PC-9 (cell line): Measurements from ENCODE around the gene PLEKHA7. TPM values are rescaled to one million over a fixed set of nuclear protein-coding genes. Genes with fewer than 3 reads are reported as not detected.

Experiments used
- BruUV-seq: library from RNA; stranded (reverse); fragments of 400-500 nt; replicated peaks from 2 replicates; lab custom pipeline; 2021; lab: Mats Ljungman, UMichigan
- CTCF ChIA-PET: fragments of 300-600 bp; sonication (Branson Sonifier 250); formaldehyde crosslinking; loops from one replicate; lab custom pipeline; 2022; ENCODE audit warnings: antibody characterized with exemption; lab: Charles Lee
- POLR2A ChIA-PET: fragments of 300-600 bp; sonication (Branson Sonifier 250); formaldehyde crosslinking; loops from one replicate; lab custom pipeline; 2022; ENCODE audit warnings: antibody characterized with exemption; ENCODE audit not compliant: unreplicated experiment; lab: Charles Lee
- DNase-seq, 2 experiments: peaks; one replicate each; pipeline versions ENCODE4 v3.0.0 to v3.0.0-alpha.2; 2015 to 2022; ENCODE audit warnings: mixed read lengths in 1 of 2
- H2AFZ ChIP-seq: fragments of 200-600 bp; sonication (generic); 2 replicates; pipeline ENCODE4 v1.8.1; 2017; ENCODE audit warnings: antibody characterized with exemption
- H3F3A ChIP-seq: fragments of 200-600 bp; sonication (generic); 2 replicates; pipeline ENCODE4 v1.8.1; 2017; ENCODE audit warnings: antibody characterized with exemption, mild to moderate bottlenecking, low read depth; ENCODE audit not compliant: insufficient read depth
- H3K27ac ChIP-seq: fragments of 200-600 bp; sonication (generic); 2 replicates; pipeline ENCODE4 v1.6.1; 2016; ENCODE audit warnings: mixed run types
- H3K27me3 ChIP-seq: fragments of 200-600 bp; sonication (generic); 2 replicates; pipeline ENCODE4 v1.6.1; 2016; ENCODE audit warnings: low read depth, mixed run types; ENCODE audit not compliant: insufficient read depth
- H3K36me3 ChIP-seq: fragments of 200-600 bp; sonication (generic); 2 replicates; pipeline ENCODE4 v1.6.1; 2016; ENCODE audit warnings: low read depth, mixed run types
- H3K4me1 ChIP-seq: fragments of 200-600 bp; sonication (generic); replicated peaks from 2 replicates; pipeline ENCODE4 v1.6.1; 2016; ENCODE audit warnings: mixed run types; ENCODE audit not compliant: insufficient read depth
- H3K4me2 ChIP-seq: fragments of 200-600 bp; sonication (generic); 2 replicates; pipeline ENCODE4 v1.6.1; 2017; ENCODE audit warnings: mixed run types
- H3K4me3 ChIP-seq: fragments of 200-600 bp; sonication (generic); 2 replicates; pipeline ENCODE4 v1.6.1; 2016; ENCODE audit warnings: mixed run types
- H3K79me2 ChIP-seq: fragments of 200-600 bp; sonication (generic); 2 replicates; pipeline ENCODE4 v1.6.1; 2017; ENCODE audit warnings: low read depth, mixed run types
- H3K9me2 ChIP-seq: fragments of 200-600 bp; sonication (generic); 2 replicates; pipeline ENCODE4 v1.8.1; 2017; ENCODE audit warnings: mild to moderate bottlenecking; ENCODE audit not compliant: insufficient read depth
- H3K9me3 ChIP-seq: fragments of 200-600 bp; sonication (generic); 2 replicates; pipeline ENCODE4 v1.8.1; 2016; ENCODE audit warnings: low read depth; ENCODE audit not compliant: insufficient read depth
- H4K20me1 ChIP-seq: fragments of 200-600 bp; sonication (generic); 2 replicates; pipeline ENCODE4 v1.8.1; 2017; ENCODE audit not compliant: insufficient read depth
- CTCF ChIP-seq: fragments of 200-600 bp; sonication (generic); conservative IDR thresholded peaks from 2 replicates; pipeline ENCODE4 v1.6.1; 2017; ENCODE audit warnings: mixed run types, antibody characterized with exemption, mild to moderate bottlenecking, moderate library complexity
- EZH2 ChIP-seq: fragments of 200-600 bp; sonication (generic); IDR thresholded peaks from 2 replicates; pipeline ENCODE4 v1.8.0; 2017; ENCODE audit warnings: antibody characterized with exemption, low read depth
- intact Hi-C: fragments of 100-400 bp; cut with micrococcal nuclease; formaldehyde crosslinking; loops from one replicate; pipeline ENCODE4 v1.10.0; 2022; ENCODE audit not compliant: unreplicated experiment
- total RNA-seq: library from RNA; stranded (reverse); gene quantifications from 2 replicates; pipeline ENCODE4 v1.2.3, GENCODE V29; 2021

PLEKHA7 gene
- total RNA-seq, 1 experiment from 2014 or later = 26.9 TPM

GRCh38 chr11:16973338-16973964 is 40.8 kb downstream of the PLEKHA7 start:
- H4K20me1 ChIP-seq = no peaks in the 10 kb centered on the region; the same call in 1 of the 2 replicates
- no peak overlapping the region for H3K4me2 ChIP-seq
- H3F3A ChIP-seq = no peaks in the 10 kb centered on the region; the same call in 1 of the 2 replicates
- H3K4me1 ChIP-seq = peaks cover 28% of the 10 kb centered on the region
- intact Hi-C loops = no loop called here
- no peaks in the 10 kb centered on the region for H3K9me3 ChIP-seq
- TF ChIP-seq CTCF = no peak
- no peak for TF ChIP-seq EZH2
- H3K27me3 ChIP-seq = no peaks in the 10 kb centered on the region
- H3K4me3 ChIP-seq = no peak overlapping the region
- CTCF ChIA-PET = no interaction called here
- BruUV-seq = no TSS peak
- no peaks in the 10 kb centered on the region for H3K36me3 ChIP-seq
- POLR2A ChIA-PET = no interaction called here
- peaks cover 53% of the 10 kb centered on the region for H3K79me2 ChIP-seq
- H2AFZ ChIP-seq = no peak overlapping the region
- no peak overlapping the region for H3K27ac ChIP-seq
- H3K9me2 ChIP-seq = no peaks in the 10 kb centered on the region
- DNase-seq = no peak

- H3K4me2 ChIP-seq = no peak overlapping the region
- H3K4me3 ChIP-seq = no peak overlapping the region
- intact Hi-C loops = no loop called here
- H3K36me3 ChIP-seq = no peaks in the 10 kb centered on the region; the same call in 1 of the 2 replicates
- H3K79me2 ChIP-seq = peaks cover 31% of the 10 kb centered on the region; the same call in 1 of the 2 replicates
- no peaks in the 10 kb centered on the region; the same call in 1 of the 2 replicates for H4K20me1 ChIP-seq
- H2AFZ ChIP-seq = no peak overlapping the region
- peaks cover 17% of the 10 kb centered on the region for H3K4me1 ChIP-seq
- TF ChIP-seq EZH2 (no peak), CTCF (no peak)
- POLR2A ChIA-PET = no interaction called here
- no peaks in the 10 kb centered on the region for H3K27me3 ChIP-seq
- H3K27ac ChIP-seq = no peak overlapping the region
- CTCF ChIA-PET = no interaction called here
- H3K9me2 ChIP-seq = no peaks in the 10 kb centered on the region
- no peak for DNase-seq
- no peaks in the 10 kb centered on the region for H3F3A ChIP-seq
- H3K9me3 ChIP-seq = no peaks in the 10 kb centered on the region
- BruUV-seq = no TSS peak
These were observed 44.9 kb downstream of the PLEKHA7 start for GRCh38 chr11:16969010-16969999.

- H3F3A ChIP-seq = no peaks in the 10 kb centered on the region
- BruUV-seq = no TSS peak
- peaks cover 27% of the 10 kb centered on the region; the same call in 1 of the 2 replicates for H3K79me2 ChIP-seq
- H3K27ac ChIP-seq = no peak overlapping the region
- TF ChIP-seq CTCF (no peak), EZH2 (no peak)
- H3K4me1 ChIP-seq = peaks cover 17% of the 10 kb centered on the region
- ChIA-PET POLR2A (no interaction called here), CTCF (no interaction called here)
- no peak overlapping the region for H2AFZ ChIP-seq
- H3K9me3 ChIP-seq = no peaks in the 10 kb centered on the region
- intact Hi-C loops = no loop called here
- no peaks in the 10 kb centered on the region; the same call in 1 of the 2 replicates for H4K20me1 ChIP-seq
- H3K4me3 ChIP-seq = no peak overlapping the region
- H3K9me2 ChIP-seq = no peaks in the 10 kb centered on the region
- no peaks in the 10 kb centered on the region; the same call in 1 of the 2 replicates for H3K36me3 ChIP-seq
- DNase-seq = no peak
- no peak overlapping the region for H3K4me2 ChIP-seq
- H3K27me3 ChIP-seq = no peaks in the 10 kb centered on the region
These were observed 46.0 kb downstream of the PLEKHA7 start for GRCh38 chr11:16968196-16968595.
